Stomach smooth muscle (tissue), 2 donors: ENCODE measurements around the gene SOX18.

Source experiments
- H3K27ac ChIP-seq: one replicate; pipeline ENCODE4 v1.7.0; 2013; ENCODE audit warnings: mild to moderate bottlenecking, low read length, inconsistent platforms
- H3K27me3 ChIP-seq, 2 donors: one replicate each; pipeline ENCODE4 v1.7.0; 2013; ENCODE audit warnings: low read length in 2 of 2; ENCODE audit not compliant: insufficient read depth in 2 of 2, control insufficient read depth in 1 of 2
- H3K36me3 ChIP-seq, 2 donors: one replicate each; pipeline ENCODE4 v1.7.0; 2013; ENCODE audit warnings: low read length in 2 of 2; ENCODE audit not compliant: control insufficient read depth in 2 of 2, insufficient read depth in 2 of 2
- H3K4me1 ChIP-seq: one replicate; pipeline ENCODE4 v1.7.0; 2013; ENCODE audit warnings: low read length; ENCODE audit not compliant: control insufficient read depth, insufficient read depth
- H3K4me3 ChIP-seq, 2 donors: one replicate each; pipeline ENCODE4 v1.7.0; 2013; ENCODE audit warnings: low read length in 2 of 2
- H3K9ac ChIP-seq, 2 donors: one replicate each; pipeline ENCODE4 v1.7.0; 2013; ENCODE audit warnings: low read length in 2 of 2, mild to moderate bottlenecking in 1 of 2
- H3K9me3 ChIP-seq, 2 donors: one replicate each; pipeline ENCODE4 v1.7.0; 2013; ENCODE audit warnings: low read length in 2 of 2; ENCODE audit not compliant: control insufficient read depth in 2 of 2
- donor health status: healthy.
- donor health status: Pancreatic carcinoma.

Gene SOX18

DNA sequence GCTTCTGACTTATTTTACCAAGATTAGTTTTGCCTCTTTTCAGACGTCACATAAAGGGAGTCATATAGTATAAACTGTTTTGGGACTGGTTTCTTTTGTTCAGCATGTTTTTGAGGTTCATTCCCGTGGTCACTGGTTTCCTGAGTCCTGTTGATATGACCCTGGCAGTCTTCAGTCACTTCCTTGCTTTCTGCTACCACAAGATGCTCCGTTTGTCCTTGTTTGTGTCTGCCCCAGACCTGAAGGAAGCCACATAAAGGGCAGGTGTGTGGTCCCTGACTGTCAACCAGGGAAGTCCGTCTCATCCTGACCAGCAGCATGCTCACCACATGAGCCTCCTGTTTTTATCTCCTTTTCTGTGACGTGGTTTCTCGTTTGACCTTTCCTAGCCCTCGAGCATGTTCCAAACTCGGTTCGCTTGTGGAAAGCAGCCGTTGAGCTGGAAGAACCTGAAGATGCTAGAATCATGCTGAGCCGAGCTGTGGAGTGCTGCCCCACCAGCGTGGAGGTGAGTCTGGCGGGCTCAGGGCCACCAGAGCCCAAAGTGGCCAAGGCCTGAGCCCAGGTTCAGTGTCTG is 39.5 kb downstream of the SOX18 start:
- Histone ChIP-seq H3K4me1 (peaks cover 2% of the 10 kb centered on the region), H3K27ac (no peak overlapping the region), H3K9ac (no peak overlapping the region), H3K9me3 (no peaks in the 10 kb centered on the region), H3K36me3 (peaks cover 39 to 44% of the 10 kb centered on the region in 2 donors), H3K4me3 (no peak overlapping the region), H3K27me3 (no peaks in the 10 kb centered on the region)

DNA sequence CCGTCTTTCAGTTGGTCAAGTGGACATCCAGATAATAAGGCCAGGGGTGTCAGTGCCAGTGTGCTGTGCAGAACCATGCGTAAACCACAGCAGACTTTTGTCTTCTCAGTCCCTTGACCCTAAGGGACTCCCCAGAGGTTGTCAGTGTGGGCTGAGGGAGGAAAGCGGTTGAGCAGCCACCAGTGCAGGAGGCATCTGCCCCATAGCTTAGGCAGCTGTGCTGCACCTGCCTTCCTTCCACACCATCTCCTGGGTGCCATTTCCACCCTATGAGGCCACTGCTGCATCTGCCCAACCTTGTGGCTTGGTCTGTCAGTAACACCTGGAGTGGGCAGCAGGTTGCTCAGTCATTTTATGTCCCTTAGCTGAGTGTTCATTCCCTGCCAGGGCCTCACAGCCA is 42.5 kb downstream of the SOX18 start:
- Histone ChIP-seq H3K4me3 (no peak overlapping the region), H3K4me1 (peaks cover 2% of the 10 kb centered on the region), H3K27me3 (no peaks in the 10 kb centered on the region), H3K9ac (no peak overlapping the region), H3K36me3 (peaks cover 46 to 49% of the 10 kb centered on the region in 2 donors), H3K9me3 (no peaks in the 10 kb centered on the region), H3K27ac (no peak overlapping the region)

DNA sequence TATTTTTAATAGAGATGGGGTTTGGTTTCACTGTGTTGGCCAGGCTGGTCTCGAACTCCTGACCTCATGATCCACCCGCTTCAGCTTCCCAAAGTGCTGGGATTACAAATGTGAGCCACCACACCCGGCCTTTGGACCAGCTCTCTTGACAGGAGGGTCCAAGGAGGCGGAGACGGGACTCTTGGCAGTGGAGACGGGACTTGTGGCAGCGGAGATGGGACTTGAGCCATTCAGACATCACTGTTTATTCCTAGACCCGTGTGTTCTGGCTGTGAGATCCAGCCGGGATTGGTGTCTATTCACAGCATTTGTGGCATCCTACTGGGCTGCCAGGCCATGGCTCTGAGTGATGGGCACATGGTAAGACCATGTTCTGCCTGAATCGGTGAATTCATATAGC is 42.9 kb downstream of the SOX18 start:
- H3K36me3 ChIP-seq: peaks cover 47 to 49% of the 10 kb centered on the region in 2 donors
- H3K4me1 ChIP-seq: peaks cover 4% of the 10 kb centered on the region
- no peaks in the 10 kb centered on the region for H3K9me3 ChIP-seq

DNA sequence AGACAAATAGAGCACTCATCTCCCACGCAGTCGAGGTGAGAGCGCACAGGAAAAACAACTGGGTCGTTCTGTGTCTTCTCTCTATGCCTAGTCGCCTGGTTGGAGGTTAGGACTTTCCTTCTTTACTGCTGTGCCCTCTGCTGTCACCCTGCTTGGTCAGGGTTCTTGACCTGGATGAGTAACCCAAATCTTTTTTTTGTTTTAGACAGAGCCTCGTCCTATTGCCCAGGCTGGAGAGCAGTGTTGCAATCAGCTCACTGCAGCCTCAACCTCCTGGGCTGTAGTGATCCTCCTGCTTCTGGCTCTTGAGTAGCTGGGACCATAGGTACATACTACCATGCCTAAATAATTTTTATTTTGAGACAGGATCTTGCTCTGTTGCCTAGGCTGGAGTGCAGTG is 44.0 kb downstream of the SOX18 start:
- Histone ChIP-seq H3K9me3 (no peaks in the 10 kb centered on the region), H3K4me1 (peaks cover 5% of the 10 kb centered on the region), H3K36me3 (peaks cover 43 to 47% of the 10 kb centered on the region in 2 donors), H3K27ac (no peak overlapping the region), H3K4me3 (no peak overlapping the region), H3K27me3 (no peaks in the 10 kb centered on the region), H3K9ac (no peak overlapping the region)

More for the DNA sequence above, 42.9 kb downstream of the SOX18 start:
- no peak overlapping the region for H3K4me3 ChIP-seq
- H3K27ac ChIP-seq: no peak overlapping the region
- H3K27me3 ChIP-seq: no peaks in the 10 kb centered on the region
- no peak overlapping the region for H3K9ac ChIP-seq

DNA sequence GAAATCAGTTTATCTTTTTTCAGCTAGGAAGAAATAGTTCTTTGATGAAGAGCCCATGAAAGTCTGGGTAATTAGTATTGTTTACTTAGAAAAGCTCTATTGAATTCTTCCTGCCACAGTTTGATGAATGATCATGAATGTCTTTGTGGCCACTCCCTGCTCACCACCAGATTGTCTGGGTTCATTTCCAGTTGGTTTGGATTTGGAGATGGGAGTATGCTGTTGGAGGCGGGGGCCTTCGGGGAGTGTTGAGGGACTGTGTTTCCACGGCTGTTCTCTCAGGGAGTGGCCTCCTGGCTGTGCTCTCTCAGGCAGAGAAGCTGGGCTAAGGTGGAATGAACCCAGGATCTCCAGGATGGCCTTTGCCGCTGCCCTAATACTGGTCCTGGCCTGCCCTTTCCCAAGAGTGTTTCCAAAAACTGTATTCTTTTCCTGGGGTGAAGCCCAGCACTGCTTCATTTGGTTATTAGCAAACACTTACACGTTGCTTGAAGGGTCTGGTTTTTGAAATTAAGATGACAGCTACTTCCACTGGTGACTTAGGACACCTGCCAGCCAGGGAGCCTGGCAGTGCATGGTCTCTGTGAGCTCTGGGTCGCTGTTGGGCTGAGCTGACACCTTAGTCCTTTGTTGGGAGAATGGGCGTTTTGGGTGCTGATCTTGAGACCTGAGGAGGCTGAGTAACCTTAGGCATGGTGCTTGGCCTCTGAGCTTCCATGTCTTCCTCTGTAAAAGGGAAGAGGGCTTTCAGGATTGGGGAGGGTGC is 45.3 kb downstream of the SOX18 start:
- H3K36me3 ChIP-seq: peaks cover 48 to 49% of the 10 kb centered on the region in 2 donors

DNA sequence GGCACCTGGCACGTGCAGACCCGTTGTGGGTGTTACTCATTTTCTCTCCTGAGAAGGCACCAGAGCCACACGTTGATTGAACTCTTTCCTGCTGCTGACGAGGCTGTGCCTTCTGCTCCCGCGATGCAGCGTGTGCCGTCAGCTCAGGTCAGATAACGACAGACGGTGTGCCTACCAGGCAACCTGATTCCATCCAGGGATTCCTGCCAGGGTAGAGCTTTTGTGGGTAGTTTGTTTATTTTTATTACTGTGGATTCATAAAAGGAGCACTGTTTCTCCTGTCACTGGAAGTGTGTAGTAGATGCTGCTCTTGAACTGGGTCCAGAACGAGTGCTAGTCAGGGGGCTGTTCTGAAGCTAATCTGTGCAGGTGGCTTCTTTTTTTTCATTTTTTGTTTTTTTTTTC is 47.8 kb downstream of the SOX18 start:
- Histone ChIP-seq H3K9me3 (no peaks in the 10 kb centered on the region), H3K9ac (no peak overlapping the region), H3K27ac (no peak overlapping the region), H3K27me3 (no peaks in the 10 kb centered on the region), H3K4me3 (no peak overlapping the region), H3K36me3 (peaks cover 47 to 53% of the 10 kb centered on the region in 2 donors), H3K4me1 (peaks cover 5% of the 10 kb centered on the region)

More for the DNA sequence above, 45.3 kb downstream of the SOX18 start:
- Histone ChIP-seq H3K9ac (no peak overlapping the region), H3K4me1 (peaks cover 5% of the 10 kb centered on the region), H3K9me3 (no peaks in the 10 kb centered on the region), H3K27ac (no peak overlapping the region), H3K4me3 (no peak overlapping the region), H3K27me3 (no peaks in the 10 kb centered on the region)

DNA sequence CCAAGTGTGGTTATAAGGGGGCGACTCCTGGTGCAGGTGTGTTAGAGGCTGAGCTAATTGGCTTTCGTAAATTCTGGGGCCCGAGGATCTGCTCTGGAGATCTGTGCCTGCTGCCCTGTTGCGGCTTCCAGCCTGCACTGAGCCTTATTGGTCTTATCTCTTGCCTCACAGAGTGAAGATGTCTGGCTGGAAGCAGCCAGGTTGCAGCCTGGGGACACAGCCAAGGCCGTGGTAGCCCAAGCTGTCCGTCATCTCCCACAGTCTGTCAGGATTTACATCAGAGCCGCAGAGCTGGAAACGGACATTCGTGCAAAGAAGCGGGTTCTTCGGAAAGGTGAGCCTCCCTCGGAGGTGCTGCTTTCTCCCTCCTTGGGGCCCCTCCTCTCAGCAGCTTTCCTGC is 48.5 kb downstream of the SOX18 start:
- Histone ChIP-seq H3K27ac (no peak overlapping the region), H3K9ac (no peak overlapping the region), H3K36me3 (peaks cover 45 to 58% of the 10 kb centered on the region in 2 donors), H3K4me1 (peaks cover 5% of the 10 kb centered on the region), H3K4me3 (no peak overlapping the region), H3K27me3 (no peaks in the 10 kb centered on the region), H3K9me3 (no peaks in the 10 kb centered on the region)
